ENCODE measurements around the gene CLEC11A. TPM values are rescaled to one million over a fixed set of nuclear protein-coding genes. Genes with fewer than 3 reads are reported as not detected.

The CLEC11A gene
- total and polyA plus RNA-seq, 9 of the 15 experiments (the other 6 are each of a cell fraction or from before 2014, with no cell fraction given) = 0.39 to 43.9 (median 3.4) TPM

GRCh38 chr19:50695251-50696093, 27.7 kb upstream of the CLEC11A start (continued):
- TF ChIP-seq NR2C2 (CRISPR knock-in tag; IDR thresholded peaks at IDR 0.05) (peak; percentile 36; the same call in 1 of the 2 replicates), NR2C2 (tag; IDR thresholded peaks at IDR 0.05) (no peak), VEZF1 (CRISPR knock-in tag; IDR thresholded peaks at IDR 0.05) (peak; percentile 85), MAFF (IDR thresholded peaks at IDR 0.05; ENCODE audit: low read length) (no peak), USF1 (CRISPR knock-in tag; IDR thresholded peaks at IDR 0.05) (peak; percentile 45; the same call in 1 of the 2 replicates), GMEB1 (CRISPR knock-in tag; IDR thresholded peaks at IDR 0.05) (no peak), NELFE (IDR thresholded peaks at IDR 0.05; ENCODE audit: insufficient read depth, insufficient read length) (no peak), REST (IDR thresholded peaks at IDR 0.05; ENCODE audit: borderline replicate concordance) (peak; percentile 2; the same call in 1 of the 2 replicates), REST (CRISPR knock-in tag; IDR thresholded peaks at IDR 0.05; ENCODE audit: low read depth) (no peak), PHF8 (IDR thresholded peaks at IDR 0.05; ENCODE audit: borderline replicate concordance, low read length) (no peak), ZNF408 (CRISPR knock-in tag; IDR thresholded peaks at IDR 0.05; ENCODE audit: low read depth) (no peak), XRCC5 (IDR thresholded peaks at IDR 0.05; ENCODE audit: low read depth, low read length) (no peak), MAZ (CRISPR knock-in tag; conservative IDR thresholded peaks at IDR 0.05 in 1 of 2, IDR thresholded peaks at IDR 0.05 in 1 of 2) (0 out of 4 replicates have a peak, but pooled peaks of 1 of the 2 experiments have one; percentile 21), KAT8 (IDR thresholded peaks at IDR 0.05; ENCODE audit: low read depth) (no peak)
